ENCODE results near the gene FGF14. TPM values are rescaled to one million over a fixed set of nuclear protein-coding genes. Genes with fewer than 3 reads are reported as not detected.

FGF14 gene
- total RNA-seq, 4 donors from 2014 or later = 0.08 to 1.4 (median 0.22) TPM

DNA sequence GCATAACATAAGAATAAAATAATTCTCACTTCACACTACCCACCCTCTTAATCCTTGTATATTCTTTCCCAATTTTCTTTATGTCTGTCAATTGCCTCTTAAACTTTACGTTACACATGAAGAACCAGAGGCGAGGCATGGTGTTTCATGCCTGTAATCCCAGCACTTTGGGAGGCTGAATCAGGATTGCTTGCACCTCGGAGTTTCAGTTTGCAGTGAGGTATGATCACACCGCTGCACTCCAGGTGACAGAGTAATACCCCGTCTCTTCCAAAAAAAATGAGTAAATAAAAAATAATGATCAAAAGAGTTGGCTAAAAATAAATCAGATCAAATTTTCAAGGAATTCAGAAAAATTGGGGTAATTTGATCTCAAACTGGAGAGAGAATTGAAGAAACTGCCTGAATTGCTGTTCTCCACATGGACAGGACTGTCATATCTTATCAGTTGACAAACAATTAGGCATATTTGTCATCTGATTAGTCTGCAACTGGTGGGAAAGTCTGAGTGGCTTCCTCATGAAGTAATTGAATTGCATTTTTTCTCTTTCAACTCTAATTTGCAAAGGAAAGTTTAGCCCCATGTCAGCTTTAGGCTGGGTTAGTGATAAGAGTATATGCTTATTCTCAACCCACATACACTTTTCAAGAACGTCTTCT, 646.5 kb downstream of the FGF14 start:
- WGBS = 85% methylated on average over 6 of the region's 6 CpGs
- Histone ChIP-seq H3K27me3 (no peaks in the 10 kb centered on the region), H3K4me1 (no peaks in the 10 kb centered on the region), H3K4me3 (no peak overlapping the region), H3K9me3 (no peaks in the 10 kb centered on the region), H3K27ac (no peak overlapping the region), H3K36me3 (no peaks in the 10 kb centered on the region)
- DNase-seq (ENCODE audit: low spot score in 2 of 2) = no peak
- TF ChIP-seq POLR2A (IDR thresholded peaks at IDR 0.05) (no peak), EP300 (IDR thresholded peaks at IDR 0.05) (no peak), POLR2AphosphoS5 (IDR thresholded peaks at IDR 0.05) (no peak)
- TF ChIP-seq, protein P1, sequence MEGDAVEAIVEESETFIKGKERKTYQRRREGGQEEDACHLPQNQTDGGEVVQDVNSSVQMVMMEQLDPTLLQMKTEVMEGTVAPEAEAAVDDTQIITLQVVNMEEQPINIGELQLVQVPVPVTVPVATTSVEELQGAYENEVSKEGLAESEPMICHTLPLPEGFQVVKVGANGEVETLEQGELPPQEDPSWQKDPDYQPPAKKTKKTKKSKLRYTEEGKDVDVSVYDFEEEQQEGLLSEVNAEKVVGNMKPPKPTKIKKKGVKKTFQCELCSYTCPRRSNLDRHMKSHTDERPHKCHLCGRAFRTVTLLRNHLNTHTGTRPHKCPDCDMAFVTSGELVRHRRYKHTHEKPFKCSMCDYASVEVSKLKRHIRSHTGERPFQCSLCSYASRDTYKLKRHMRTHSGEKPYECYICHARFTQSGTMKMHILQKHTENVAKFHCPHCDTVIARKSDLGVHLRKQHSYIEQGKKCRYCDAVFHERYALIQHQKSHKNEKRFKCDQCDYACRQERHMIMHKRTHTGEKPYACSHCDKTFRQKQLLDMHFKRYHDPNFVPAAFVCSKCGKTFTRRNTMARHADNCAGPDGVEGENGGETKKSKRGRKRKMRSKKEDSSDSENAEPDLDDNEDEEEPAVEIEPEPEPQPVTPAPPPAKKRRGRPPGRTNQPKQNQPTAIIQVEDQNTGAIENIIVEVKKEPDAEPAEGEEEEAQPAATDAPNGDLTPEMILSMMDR (IDR thresholded peaks at IDR 0.05) = no peak

DNA sequence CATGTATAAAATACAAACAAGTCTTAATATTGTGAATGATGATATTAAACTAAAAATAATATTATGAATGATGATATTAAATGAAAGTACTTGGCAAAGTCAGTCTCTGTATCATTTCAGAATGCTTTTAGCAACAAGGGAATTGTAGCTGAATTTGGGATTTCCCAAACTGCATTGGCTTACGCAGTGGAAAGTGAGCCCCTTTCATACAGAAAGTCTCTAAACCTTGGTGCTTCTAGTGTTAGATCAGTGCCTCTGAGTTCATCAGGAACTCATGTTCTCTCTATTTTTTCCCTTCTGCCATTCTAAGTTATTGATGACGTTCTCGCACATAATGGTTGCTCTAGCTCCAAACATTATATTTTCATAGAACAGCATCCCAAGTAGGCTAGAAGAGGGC, 649.4 kb downstream of the FGF14 start:
- TF ChIP-seq POLR2A (IDR thresholded peaks at IDR 0.05) (no peak), POLR2AphosphoS5 (IDR thresholded peaks at IDR 0.05) (no peak), EP300 (IDR thresholded peaks at IDR 0.05) (no peak)
- TF ChIP-seq, protein P1 (IDR thresholded peaks at IDR 0.05) = no peak
- Histone ChIP-seq H3K27ac (no peak overlapping the region), H3K9me3 (no peaks in the 10 kb centered on the region), H3K36me3 (no peaks in the 10 kb centered on the region), H3K27me3 (no peaks in the 10 kb centered on the region), H3K4me3 (no peak overlapping the region), H3K4me1 (no peaks in the 10 kb centered on the region)
- no peak for DNase-seq (ENCODE audit: low spot score in 2 of 2)
- 89% methylated on average over 3 of the region's 3 CpGs for WGBS

DNA sequence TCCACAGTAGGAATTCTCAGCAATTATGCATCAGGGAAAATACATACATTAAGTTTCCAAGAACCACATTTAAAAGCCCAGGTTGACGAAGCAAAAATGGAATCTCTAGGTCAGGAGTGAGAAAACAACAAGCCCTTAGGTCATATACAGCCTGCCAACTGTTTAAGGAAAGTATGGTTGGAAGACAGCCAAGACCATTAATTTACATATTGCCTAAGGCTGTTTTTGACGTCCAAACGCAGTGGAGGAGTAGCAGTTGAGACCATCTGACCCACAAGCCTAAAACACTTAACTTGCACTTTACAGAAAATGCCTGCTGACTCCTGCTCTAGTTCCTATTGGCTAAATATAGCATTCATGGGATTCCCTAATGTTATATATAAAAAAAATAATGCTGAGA, 650.4 kb downstream of the FGF14 start:
- Histone ChIP-seq H3K36me3 (no peaks in the 10 kb centered on the region), H3K4me3 (no peak overlapping the region), H3K27ac (no peak overlapping the region), H3K4me1 (no peaks in the 10 kb centered on the region), H3K27me3 (no peaks in the 10 kb centered on the region), H3K9me3 (no peaks in the 10 kb centered on the region)
- no peak for DNase-seq (ENCODE audit: low spot score in 2 of 2)
- TF ChIP-seq EP300 (IDR thresholded peaks at IDR 0.05) (no peak), POLR2A (IDR thresholded peaks at IDR 0.05) (no peak), POLR2AphosphoS5 (IDR thresholded peaks at IDR 0.05) (no peak)
- TF ChIP-seq, protein P1 (IDR thresholded peaks at IDR 0.05) = no peak
- WGBS = 6% methylated on average over 3 of the region's 3 CpGs

GRCh38 chr13:101749584-101749983, 652.3 kb downstream of the FGF14 start:
- Histone ChIP-seq H3K4me3 (no peak overlapping the region), H3K9me3 (no peaks in the 10 kb centered on the region), H3K27me3 (no peaks in the 10 kb centered on the region), H3K36me3 (no peaks in the 10 kb centered on the region), H3K27ac (no peak overlapping the region), H3K4me1 (no peaks in the 10 kb centered on the region)
- whole genome bisulfite sequencing = 89% methylated on average over 1 of the region's 1 CpG
- TF ChIP-seq, protein P1 (IDR thresholded peaks at IDR 0.05) = no peak
- TF ChIP-seq EP300 (IDR thresholded peaks at IDR 0.05) = no peak
- no peak for TF ChIP-seq POLR2AphosphoS5 (IDR thresholded peaks at IDR 0.05)
- TF ChIP-seq POLR2A (IDR thresholded peaks at IDR 0.05) = no peak
- no peak for DNase-seq (ENCODE audit: low spot score in 2 of 2)

- H3K4me3 ChIP-seq = no peak overlapping the region
- no peaks in the 10 kb centered on the region for H3K27me3 ChIP-seq
- H3K27ac ChIP-seq = no peak overlapping the region
- no peaks in the 10 kb centered on the region for H3K4me1 ChIP-seq
- 47% methylated on average over 1 of the region's 1 CpG for WGBS
- TF ChIP-seq EP300 (IDR thresholded peaks at IDR 0.05) (no peak), POLR2A (IDR thresholded peaks at IDR 0.05) (no peak), POLR2AphosphoS5 (IDR thresholded peaks at IDR 0.05) (no peak)
- TF ChIP-seq, protein P1 (IDR thresholded peaks at IDR 0.05) = no peak
- H3K36me3 ChIP-seq = no peaks in the 10 kb centered on the region
- no peak for DNase-seq (ENCODE audit: low spot score in 2 of 2)
- no peaks in the 10 kb centered on the region for H3K9me3 ChIP-seq
Observed at GRCh38 chr13:101747039-101747438, 654.8 kb downstream of the FGF14 start.
